H1 (cell line): ENCODE data around the gene MIEN1. TPM values are rescaled to one million over a fixed set of nuclear protein-coding genes. Genes with fewer than 3 reads are reported as not detected.

Experiments used
- ATF3 ChIP-seq: IDR thresholded peaks from 2 replicates; pipeline ENCODE4 v1.6.1; 2011; ENCODE audit warnings: low read depth, mild to moderate bottlenecking, low read length; ENCODE audit not compliant: insufficient read depth
- BCL11A ChIP-seq, 2 experiments: IDR thresholded peaks; one replicate each; pipeline ENCODE4 v1.6.1; 2011; ENCODE audit warnings: low read depth in 2 of 2, low read length in 2 of 2, mild to moderate bottlenecking in 2 of 2
- BRCA1 ChIP-seq: IDR thresholded peaks from 2 replicates; pipeline ENCODE4 v1.6.1; 2012; ENCODE audit warnings: low read depth, low read length, improper control_type of control experiment
- CBX5 ChIP-seq: fragments of 300-800, 300-1000 bp; sonication (generic); IDR thresholded peaks from 2 replicates; pipeline ENCODE4 v1.7.1; 2016; ENCODE audit warnings: antibody characterized with exemption, low read length, low read depth
- CBX8 ChIP-seq: fragments of 300-800, 300-1000 bp; sonication (generic); IDR thresholded peaks from 2 replicates; pipeline ENCODE4 v1.7.1; 2016; ENCODE audit warnings: low read depth, low read length, borderline replicate concordance
- CEBPB ChIP-seq: IDR thresholded peaks from 2 replicates; pipeline ENCODE4 v1.6.1; 2012; ENCODE audit warnings: low read depth, low read length
- CREB1 ChIP-seq: IDR thresholded peaks from 2 replicates; pipeline ENCODE4 v1.6.1; 2012; ENCODE audit warnings: inconsistent platforms
- CTBP2 ChIP-seq: IDR thresholded peaks from 2 replicates; pipeline ENCODE4 v1.7.0; 2011; ENCODE audit warnings: borderline replicate concordance, mild to moderate bottlenecking, moderate library complexity, mixed read lengths, low read length; ENCODE audit not compliant: insufficient read depth, insufficient read length
- EP300 ChIP-seq, 2 experiments: IDR thresholded peaks; 1 replicate in 1 of 2; 2 replicates in 1 of 2; pipeline ENCODE4 v1.6.1; 2011 to 2012; ENCODE audit warnings: low read depth in 2 of 2, low read length in 2 of 2, mild to moderate bottlenecking in 2 of 2, borderline replicate concordance in 1 of 2, inconsistent platforms in 1 of 2, moderate library complexity in 1 of 2
- HDAC2 ChIP-seq, 2 experiments: fragments of 300-600 bp in 1 of 2; sonication (generic) in 1 of 2; IDR thresholded peaks; 2 replicates each; pipeline ENCODE4 v1.6.1; 2011 to 2012; ENCODE audit warnings: low read depth in 2 of 2, low read length in 2 of 2, mild to moderate bottlenecking in 2 of 2, moderate library complexity in 2 of 2, borderline replicate concordance in 1 of 2, inconsistent platforms in 1 of 2
- KDM1A ChIP-seq: fragments of 200-600, 300-600 bp; sonication (generic); IDR thresholded peaks from 2 replicates; pipeline ENCODE4 v1.7.1; 2016; ENCODE audit warnings: mild to moderate bottlenecking, low read length, borderline replicate concordance
- KDM4A ChIP-seq: IDR thresholded peaks from one replicate; pipeline ENCODE4 v1.7.1; 2012; ENCODE audit warnings: low read depth, mild to moderate bottlenecking, moderate library complexity, low read length, inconsistent platforms; ENCODE audit not compliant: severe bottlenecking
- KDM5A ChIP-seq: fragments of 200-600 bp; IDR thresholded peaks from 2 replicates; pipeline ENCODE4 v1.7.1; 2012; ENCODE audit warnings: mild to moderate bottlenecking, low read length, inconsistent platforms, mixed read lengths
- MAFK ChIP-seq: IDR thresholded peaks from 2 replicates; pipeline ENCODE4 v1.6.1; 2012; ENCODE audit warnings: low read depth, mild to moderate bottlenecking, improper control_type of control experiment, low read length
- MAX ChIP-seq: IDR thresholded peaks from 2 replicates; pipeline ENCODE4 v1.6.1; 2012; ENCODE audit warnings: inconsistent platforms
- PHF8 ChIP-seq: fragments of 200-600 bp; sonication (generic); conservative IDR thresholded peaks from 2 replicates; pipeline ENCODE4 v1.7.1; 2012; ENCODE audit warnings: low read depth, mild to moderate bottlenecking, inconsistent platforms, low read length, moderate library complexity
- RBBP5 ChIP-seq: IDR thresholded peaks from 2 replicates; pipeline ENCODE4 v1.7.1; 2012; ENCODE audit warnings: low read depth, mild to moderate bottlenecking, inconsistent platforms, low read length, moderate library complexity, borderline replicate concordance
- RFX5 ChIP-seq: IDR thresholded peaks from 2 replicates; pipeline ENCODE4 v1.6.1; 2011; ENCODE audit warnings: low read depth, low read length, improper control_type of control experiment, borderline replicate concordance
- SIRT6 ChIP-seq: IDR thresholded peaks from one replicate; pipeline ENCODE4 v1.7.1; 2012; ENCODE audit warnings: low read length, inconsistent platforms
- SP1 ChIP-seq: IDR thresholded peaks from 2 replicates; pipeline ENCODE4 v1.6.1; 2011; ENCODE audit warnings: low read depth, low read length
- SP2 ChIP-seq: IDR thresholded peaks from 2 replicates; pipeline ENCODE4 v1.6.1; 2012; ENCODE audit warnings: mild to moderate bottlenecking, low read length, inconsistent platforms
- TAF1 ChIP-seq: IDR thresholded peaks from 2 replicates; pipeline ENCODE4 v1.6.1; 2011; ENCODE audit warnings: mild to moderate bottlenecking, low read depth, low read length
- TEAD4 ChIP-seq: IDR thresholded peaks from 2 replicates; pipeline ENCODE4 v1.6.1; 2012; ENCODE audit warnings: low read depth, low read length, inconsistent platforms, mixed read lengths
- ZNF274 ChIP-seq: IDR thresholded peaks from 2 replicates; pipeline ENCODE4 v1.7.0; 2012; ENCODE audit warnings: low read length, borderline replicate concordance; ENCODE audit errors: extremely low read depth
- polyA plus RNA-seq, 7 experiments: library from polyadenylated mRNA; depleted of rRNA in 3 of 7; stranded (reverse) in 5 of 7; unstranded in 2 of 7; fragments of >200 nt in 5 of 7; fragments of 200-250 nt in 2 of 7; gene quantifications; 1 replicate in 5 of 7; 2 replicates in 1 of 7; 4 replicates in 1 of 7; pipeline versions ENCODE4 v1.2.1 to v1.2.3, GENCODE V29; 2011 to 2013; ENCODE audit warnings: missing spikeins in 2 of 7, mixed read lengths in 2 of 7
- total RNA-seq: library from RNA; stranded (reverse); fragmentation: NEBNext Ultra II Directional; extraction: Animal tissue kit (Norgen Biotek cat#: 25700); gene quantifications from 2 replicates; pipeline ENCODE4 v1.2.1, GENCODE V29; 2021

MIEN1 gene
- total and polyA plus RNA-seq, 2 of the 8 experiments (the other 6 are each of a cell fraction or from before 2014, with no cell fraction given) = 29.6 to 54.9 TPM

- TF ChIP-seq KDM5A (no peak), BRCA1 (no peak), KDM4A (peak; percentile 43), ATF3 (peak; percentile 96), SIRT6 (no peak), TEAD4 (no peak), CEBPB (no peak), RBBP5 (no peak), SP2 (no peak), CTBP2 (no peak), MAX (peak; percentile 52), PHF8 (peak; percentile 66), EP300 (IDR thresholded peaks at IDR 0.05; ENCODE audit: borderline replicate concordance in 1 of 2, low read depth in 2 of 2, low read length in 2 of 2) (no peak; a peak in 1 of 3 replicates), CBX8 (no peak), CREB1 (peak; percentile 93), SP1 (peak; percentile 74), CBX5 (no peak), HDAC2 (IDR thresholded peaks at IDR 0.05; ENCODE audit: borderline replicate concordance in 1 of 2, low read depth in 2 of 2, low read length in 2 of 2) (no peak), BCL11A (IDR thresholded peaks at IDR 0.05; ENCODE audit: low read depth in 2 of 2, low read length in 2 of 2) (no peak), KDM1A (no peak), MAFK (no peak), RFX5 (no peak), TAF1 (peak; percentile 72), ZNF274 (no peak)
Observed at GRCh38 chr17:39730095-39730921, at the start of gene MIEN1 (continued).
